GM12878 (cell line): ENCODE measurements around the gene PEX16. TPM values are rescaled to one million over a fixed set of nuclear protein-coding genes. Genes with fewer than 3 reads are reported as not detected.

Experiments used
- BCLAF1 ChIP-seq: fragments of 450-650 bp; IDR thresholded peaks from 2 replicates; pipeline ENCODE4 v1.6.1; 2017; ENCODE audit warnings: antibody characterized with exemption, mild to moderate bottlenecking, moderate library complexity
- CREB1 ChIP-seq: IDR thresholded peaks from 2 replicates; pipeline ENCODE4 v1.6.1; 2012; ENCODE audit warnings: low read depth, mild to moderate bottlenecking, inconsistent platforms
- CREM ChIP-seq: IDR thresholded peaks from 2 replicates; pipeline ENCODE4 v1.6.1; 2014; ENCODE audit warnings: antibody characterized with exemption, low read depth
- DPF2 ChIP-seq: fragments of 450-650 bp; IDR thresholded peaks from 2 replicates; pipeline ENCODE4 v1.6.1; 2017; ENCODE audit warnings: mild to moderate bottlenecking
- EED ChIP-seq: sonication (generic); IDR thresholded peaks from 2 replicates; pipeline ENCODE4 v1.6.1; 2016; ENCODE audit warnings: antibody characterized with exemption, low read depth
- HDGF ChIP-seq: fragments of 450-650 bp; IDR thresholded peaks from 2 replicates; pipeline ENCODE4 v1.6.1; 2016; ENCODE audit warnings: antibody characterized with exemption
- KLF5 ChIP-seq: fragments of 450-650 bp; IDR thresholded peaks from 2 replicates; pipeline ENCODE4 v1.6.1; 2014; ENCODE audit warnings: mild to moderate bottlenecking; ENCODE audit not compliant: partially characterized antibody
- PAX5 ChIP-seq: IDR thresholded peaks from 2 replicates; pipeline ENCODE4 v1.6.1; 2011; ENCODE audit warnings: low read depth, low read length, borderline replicate concordance
- PML ChIP-seq: IDR thresholded peaks from 2 replicates; pipeline ENCODE4 v1.6.1; 2012; ENCODE audit warnings: low read length, inconsistent platforms
- RAD51 ChIP-seq: fragments of 450-650 bp; IDR thresholded peaks from 2 replicates; pipeline ENCODE4 v1.6.1; 2016; ENCODE audit warnings: moderate library complexity, mild to moderate bottlenecking, inconsistent platforms
- RELA ChIP-seq: fragments of 450-650 bp; IDR thresholded peaks from 2 replicates; pipeline ENCODE4 v1.8.0; 2014; ENCODE audit warnings: borderline replicate concordance; ENCODE audit not compliant: partially characterized antibody
- SIN3A ChIP-seq: IDR thresholded peaks from 2 replicates; pipeline ENCODE4 v1.6.1; 2012; ENCODE audit warnings: low read depth, low read length, improper control_type of control experiment
- SUPT20H ChIP-seq: IDR thresholded peaks from 2 replicates; pipeline ENCODE4 v1.6.1; 2011; ENCODE audit warnings: low read depth, mild to moderate bottlenecking, low read length, moderate library complexity, borderline replicate concordance; ENCODE audit not compliant: control insufficient read depth
- TARDBP ChIP-seq: IDR thresholded peaks from 2 replicates; pipeline ENCODE4 v1.6.1; 2016; ENCODE audit warnings: borderline replicate concordance
- TBL1XR1 ChIP-seq: IDR thresholded peaks from 2 replicates; pipeline ENCODE4 v1.6.1; 2012; ENCODE audit warnings: low read depth, low read length, improper control_type of control experiment
- polyA plus RNA-seq, 11 experiments: library from polyadenylated mRNA; depleted of rRNA in 4 of 11; unstranded in 6 of 11; stranded (reverse) in 5 of 11; fragments of >200 nt; fragmentation: Nextera tagmentation in 4 of 11; fragmentation: Illumina TruSeq in 1 of 11; extraction: Ambion mirVana in 4 of 11; extraction: Trizol in 1 of 11; gene quantifications; 1 replicate in 1 of 11; 2 replicates in 10 of 11; pipeline versions ENCODE4 v1.2.1 to v1.2.3, GENCODE V29; 2011 to 2016; ENCODE audit warnings: inconsistent platforms in 2 of 11, missing spikeins in 2 of 11, low read depth in 1 of 11
- total RNA-seq, 4 experiments: library from RNA; depleted of rRNA in 3 of 4; stranded (reverse); fragments of >200 nt in 3 of 4; fragmentation: Illumina TruSeq in 1 of 4; extraction: Trizol in 1 of 4; gene quantifications; 2 replicates each; pipeline versions ENCODE4 v1.2.1 to v1.2.3, GENCODE V29; 2013 to 2021
- TF ChIP-seq, protein P1 (sequence below): fragments of 450-650 bp; formaldehyde crosslinking; IDR thresholded peaks from 2 replicates; pipeline ENCODE4 v1.4.0; 2020; ENCODE audit warnings: mild to moderate bottlenecking, moderate library complexity
- TF ChIP-seq, protein P2 (sequence below): fragments of 450-650 bp; IDR thresholded peaks from 2 replicates; pipeline ENCODE4 v1.6.1; 2016; ENCODE audit warnings: mild to moderate bottlenecking
- TF ChIP-seq, protein P3 (sequence below): IDR thresholded peaks from 2 replicates; pipeline ENCODE4 v1.6.1; 2011; ENCODE audit warnings: mild to moderate bottlenecking, low read depth, low read length, moderate library complexity; ENCODE audit not compliant: insufficient replicate concordance
- TF ChIP-seq, protein P4 (sequence below): IDR thresholded peaks from 2 replicates; pipeline ENCODE4 v1.6.1; 2011; ENCODE audit warnings: low read depth, mild to moderate bottlenecking, low read length, moderate library complexity, borderline replicate concordance; ENCODE audit errors: extremely low read depth

Gene PEX16
- total and polyA plus RNA-seq, 10 of the 15 experiments (the other 5 are each of a cell fraction or from before 2014, with no cell fraction given) = 1.4 to 53.5 (median 27.6) TPM

GRCh38 chr11:45933131-45933831, 15.6 kb upstream of the PEX16 start (continued):
- TF ChIP-seq RELA = no peak
- 0 out of 2 replicates have a peak, but pooled peaks have one; percentile 13 for TF ChIP-seq HDGF
- TF ChIP-seq TBL1XR1 = peak; percentile 64; the same call in 1 of the 2 replicates
- TF ChIP-seq KLF5 = no peak
- 0 out of 2 replicates have a peak, but pooled peaks have one; percentile 15 for TF ChIP-seq CREM
- TF ChIP-seq, protein P1, sequence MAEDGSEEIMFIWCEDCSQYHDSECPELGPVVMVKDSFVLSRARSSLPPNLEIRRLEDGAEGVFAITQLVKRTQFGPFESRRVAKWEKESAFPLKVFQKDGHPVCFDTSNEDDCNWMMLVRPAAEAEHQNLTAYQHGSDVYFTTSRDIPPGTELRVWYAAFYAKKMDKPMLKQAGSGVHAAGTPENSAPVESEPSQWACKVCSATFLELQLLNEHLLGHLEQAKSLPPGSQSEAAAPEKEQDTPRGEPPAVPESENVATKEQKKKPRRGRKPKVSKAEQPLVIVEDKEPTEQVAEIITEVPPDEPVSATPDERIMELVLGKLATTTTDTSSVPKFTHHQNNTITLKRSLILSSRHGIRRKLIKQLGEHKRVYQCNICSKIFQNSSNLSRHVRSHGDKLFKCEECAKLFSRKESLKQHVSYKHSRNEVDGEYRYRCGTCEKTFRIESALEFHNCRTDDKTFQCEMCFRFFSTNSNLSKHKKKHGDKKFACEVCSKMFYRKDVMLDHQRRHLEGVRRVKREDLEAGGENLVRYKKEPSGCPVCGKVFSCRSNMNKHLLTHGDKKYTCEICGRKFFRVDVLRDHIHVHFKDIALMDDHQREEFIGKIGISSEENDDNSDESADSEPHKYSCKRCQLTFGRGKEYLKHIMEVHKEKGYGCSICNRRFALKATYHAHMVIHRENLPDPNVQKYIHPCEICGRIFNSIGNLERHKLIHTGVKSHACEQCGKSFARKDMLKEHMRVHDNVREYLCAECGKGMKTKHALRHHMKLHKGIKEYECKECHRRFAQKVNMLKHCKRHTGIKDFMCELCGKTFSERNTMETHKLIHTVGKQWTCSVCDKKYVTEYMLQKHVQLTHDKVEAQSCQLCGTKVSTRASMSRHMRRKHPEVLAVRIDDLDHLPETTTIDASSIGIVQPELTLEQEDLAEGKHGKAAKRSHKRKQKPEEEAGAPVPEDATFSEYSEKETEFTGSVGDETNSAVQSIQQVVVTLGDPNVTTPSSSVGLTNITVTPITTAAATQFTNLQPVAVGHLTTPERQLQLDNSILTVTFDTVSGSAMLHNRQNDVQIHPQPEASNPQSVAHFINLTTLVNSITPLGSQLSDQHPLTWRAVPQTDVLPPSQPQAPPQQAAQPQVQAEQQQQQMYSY = no peak
- no peak for TF ChIP-seq DPF2
- TF ChIP-seq, protein P2, sequence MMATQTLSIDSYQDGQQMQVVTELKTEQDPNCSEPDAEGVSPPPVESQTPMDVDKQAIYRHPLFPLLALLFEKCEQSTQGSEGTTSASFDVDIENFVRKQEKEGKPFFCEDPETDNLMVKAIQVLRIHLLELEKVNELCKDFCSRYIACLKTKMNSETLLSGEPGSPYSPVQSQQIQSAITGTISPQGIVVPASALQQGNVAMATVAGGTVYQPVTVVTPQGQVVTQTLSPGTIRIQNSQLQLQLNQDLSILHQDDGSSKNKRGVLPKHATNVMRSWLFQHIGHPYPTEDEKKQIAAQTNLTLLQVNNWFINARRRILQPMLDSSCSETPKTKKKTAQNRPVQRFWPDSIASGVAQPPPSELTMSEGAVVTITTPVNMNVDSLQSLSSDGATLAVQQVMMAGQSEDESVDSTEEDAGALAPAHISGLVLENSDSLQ = peak; percentile 90
- TF ChIP-seq, protein P3, sequence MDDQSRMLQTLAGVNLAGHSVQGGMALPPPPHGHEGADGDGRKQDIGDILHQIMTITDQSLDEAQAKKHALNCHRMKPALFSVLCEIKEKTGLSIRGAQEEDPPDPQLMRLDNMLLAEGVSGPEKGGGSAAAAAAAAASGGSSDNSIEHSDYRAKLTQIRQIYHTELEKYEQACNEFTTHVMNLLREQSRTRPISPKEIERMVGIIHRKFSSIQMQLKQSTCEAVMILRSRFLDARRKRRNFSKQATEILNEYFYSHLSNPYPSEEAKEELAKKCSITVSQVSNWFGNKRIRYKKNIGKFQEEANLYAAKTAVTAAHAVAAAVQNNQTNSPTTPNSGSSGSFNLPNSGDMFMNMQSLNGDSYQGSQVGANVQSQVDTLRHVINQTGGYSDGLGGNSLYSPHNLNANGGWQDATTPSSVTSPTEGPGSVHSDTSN = peak; percentile 67
- no peak for TF ChIP-seq SUPT20H
- TF ChIP-seq RAD51 = no peak
- no peak for TF ChIP-seq TARDBP
- TF ChIP-seq CREB1 = 0 out of 2 replicates have a peak, but pooled peaks have one; percentile 17
- no peak for TF ChIP-seq PML
- TF ChIP-seq BCLAF1 = no peak
- peak; percentile 70; the same call in 1 of the 2 replicates for TF ChIP-seq EED
- no peak for TF ChIP-seq SIN3A
- 0 out of 2 replicates have a peak, but pooled peaks have one; percentile 16 for TF ChIP-seq PAX5
- TF ChIP-seq, protein P4, sequence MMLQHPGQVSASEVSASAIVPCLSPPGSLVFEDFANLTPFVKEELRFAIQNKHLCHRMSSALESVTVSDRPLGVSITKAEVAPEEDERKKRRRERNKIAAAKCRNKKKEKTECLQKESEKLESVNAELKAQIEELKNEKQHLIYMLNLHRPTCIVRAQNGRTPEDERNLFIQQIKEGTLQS = no peak
